22Rv1 (cell line): ENCODE results near the gene FH.

ENCODE experiments used
- H3K27ac ChIP-seq: fragments of 450-650 bp; 2 replicates; pipeline ENCODE4 v1.5.1; 2017
- CTCF ChIP-seq: fragments of 450-650 bp; IDR thresholded peaks from 2 replicates; pipeline ENCODE4 v1.5.1; 2017; ENCODE audit warnings: mild to moderate bottlenecking
- ZFX ChIP-seq: fragments of 450-650 bp; IDR thresholded peaks from 2 replicates; pipeline ENCODE4 v1.6.1; 2017; ENCODE audit warnings: antibody characterized with exemption, borderline replicate concordance

Gene FH

DNA sequence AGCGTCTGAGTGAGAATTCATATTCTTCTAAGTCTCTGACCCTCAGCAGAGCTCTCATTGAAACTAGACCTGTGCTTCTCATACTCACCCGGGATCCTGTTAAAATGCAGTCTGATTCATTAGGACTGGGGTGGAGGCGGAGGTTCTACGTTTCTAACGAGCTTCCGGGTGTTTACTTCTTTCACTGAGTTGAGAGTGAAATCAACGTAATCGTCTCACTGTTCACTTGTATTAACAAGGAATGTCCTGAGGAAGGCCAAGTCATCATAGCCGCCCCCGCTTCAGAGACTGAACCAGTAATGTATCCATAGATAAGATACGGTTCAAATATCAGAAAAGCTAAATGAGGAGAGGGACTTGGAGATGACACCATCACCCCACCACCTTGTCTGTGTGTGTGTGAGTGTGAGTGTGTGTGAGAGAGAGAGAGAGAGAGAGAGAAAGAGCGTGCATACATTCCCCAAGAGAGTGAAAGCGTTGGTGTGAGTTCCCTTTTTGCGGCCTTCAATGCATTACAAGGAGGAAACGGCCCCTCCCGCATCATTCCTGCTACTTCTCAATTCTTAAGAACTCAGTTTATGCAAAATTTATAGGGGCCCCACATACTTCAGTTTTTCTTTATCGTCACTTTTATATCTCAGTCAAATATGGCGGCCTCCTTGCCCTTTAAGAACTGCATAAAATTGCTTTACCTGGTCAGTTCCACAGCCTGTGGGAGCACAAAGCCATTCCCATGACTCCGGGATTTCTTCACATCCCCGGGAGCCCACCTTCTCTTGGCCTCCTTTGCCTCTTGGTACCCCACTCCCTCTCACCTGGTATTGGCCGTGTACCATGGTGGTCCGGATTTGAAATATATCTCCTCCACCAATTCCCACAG is 32.4 kb upstream of the FH start:
- no peak overlapping the region for H3K27ac ChIP-seq
- TF ChIP-seq ZFX (no peak), CTCF (no peak)

DNA sequence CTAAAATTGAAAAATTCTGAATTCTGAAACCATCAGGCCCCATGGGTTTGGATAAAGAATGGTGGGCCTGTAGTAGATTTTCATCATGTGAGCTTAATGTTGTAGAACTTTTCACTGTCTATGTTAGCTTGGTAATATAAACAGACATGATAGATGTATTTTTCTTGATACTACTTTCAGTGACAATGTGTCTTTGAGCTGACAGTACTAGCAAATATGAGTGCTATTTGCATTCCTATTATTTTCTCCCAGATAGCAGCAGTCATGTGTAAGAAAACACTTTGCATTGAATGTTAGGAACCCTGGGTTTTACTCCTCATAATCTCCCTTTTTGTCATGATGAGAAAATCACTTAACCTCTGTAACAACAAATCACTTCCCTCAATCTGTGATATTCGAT is 30.8 kb upstream of the FH start:
- H3K27ac ChIP-seq, result no peak overlapping the region
- TF ChIP-seq ZFX (no peak), CTCF (no peak)

DNA sequence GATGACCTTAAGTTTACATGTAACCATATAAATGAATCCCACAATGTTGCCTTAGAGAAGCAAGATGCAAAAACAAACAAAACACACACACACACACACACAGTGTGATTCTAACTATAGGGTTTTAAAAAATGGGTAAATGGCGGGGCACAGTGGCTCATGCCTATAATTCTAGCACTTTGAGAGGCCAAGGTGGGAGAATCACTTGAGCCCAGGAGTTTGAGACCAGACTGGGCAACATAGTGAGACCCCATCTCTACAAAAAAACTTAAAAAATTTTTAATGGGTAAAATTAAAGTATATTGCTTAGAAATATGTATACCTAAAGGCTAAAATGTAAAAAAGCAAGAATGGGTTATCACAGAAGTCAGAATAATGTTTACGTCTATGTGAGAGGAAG is 28.5 kb upstream of the FH start:
- no peak for TF ChIP-seq CTCF
- TF ChIP-seq ZFX, result no peak
- no peak overlapping the region for H3K27ac ChIP-seq

GRCh38 chr1:241542199-241542907 is 22.8 kb upstream of the FH start:
- H3K27ac ChIP-seq, result no peak overlapping the region
- TF ChIP-seq CTCF (no peak), ZFX (no peak)

- TF ChIP-seq CTCF (no peak), ZFX (no peak)
- H3K27ac ChIP-seq, result no peak overlapping the region
Measured at GRCh38 chr1:241536969-241537368, 17.4 kb upstream of the FH start.

DNA sequence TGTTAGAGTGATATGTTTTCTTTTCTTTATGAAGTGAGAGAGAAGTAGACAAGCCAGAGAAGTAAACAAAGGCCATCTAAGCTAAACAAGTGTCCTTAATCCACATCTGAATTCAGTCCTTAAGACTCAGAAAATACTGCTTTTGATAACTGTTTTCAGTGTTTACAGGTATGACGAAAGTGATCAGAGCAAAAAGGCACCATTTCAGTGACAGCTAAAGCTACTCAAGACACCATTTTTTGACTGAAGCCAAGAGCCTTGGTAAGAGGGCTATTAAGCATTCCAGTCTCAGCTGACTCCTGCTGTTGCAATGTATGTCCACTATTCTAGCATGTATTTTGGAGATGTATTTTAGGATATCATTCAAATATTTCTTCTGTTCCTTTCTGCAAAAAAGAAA is 16.7 kb upstream of the FH start:
- TF ChIP-seq ZFX, result no peak
- no peak for TF ChIP-seq CTCF
- no peak overlapping the region for H3K27ac ChIP-seq
